KMS-11 (cell line): ENCODE results near the gene HOXB3.

Experiments used
- H2AFZ ChIP-seq: fragments of 200-600 bp; sonication (generic); 2 replicates; pipeline ENCODE4 v1.6.1; 2016; ENCODE audit warnings: antibody characterized with exemption, mixed run types, low read depth
- H3K27ac ChIP-seq: fragments of 200-600 bp; sonication (generic); 2 replicates; pipeline ENCODE4 v1.6.1; 2016; ENCODE audit warnings: mild to moderate bottlenecking, mixed run types
- H3K27me3 ChIP-seq: fragments of 200-600 bp; sonication (generic); 2 replicates; pipeline ENCODE4 v1.6.1; 2017; ENCODE audit warnings: mild to moderate bottlenecking, low read depth, mixed run types, moderate library complexity; ENCODE audit not compliant: insufficient read depth
- H3K36me3 ChIP-seq: fragments of 200-600 bp; sonication (generic); 2 replicates; pipeline ENCODE4 v1.6.1; 2017; ENCODE audit warnings: mild to moderate bottlenecking, mixed run types; ENCODE audit not compliant: insufficient read depth
- H3K4me1 ChIP-seq: fragments of 200-600 bp; sonication (generic); 2 replicates; pipeline ENCODE4 v1.6.1; 2016; ENCODE audit warnings: mild to moderate bottlenecking, low read depth, mixed run types; ENCODE audit not compliant: poor library complexity, severe bottlenecking
- H3K4me2 ChIP-seq: fragments of 200-600 bp; sonication (generic); 2 replicates; pipeline ENCODE4 v1.7.0; 2016; ENCODE audit warnings: mild to moderate bottlenecking, mixed run types
- H3K4me3 ChIP-seq: fragments of 200-600 bp; sonication (generic); IDR thresholded peaks from 2 replicates; pipeline ENCODE4 v1.6.1; 2017; ENCODE audit warnings: low read depth, low read length, mixed read lengths; ENCODE audit not compliant: insufficient read depth
- H3K79me2 ChIP-seq: fragments of 200-600 bp; sonication (generic); 2 replicates; pipeline ENCODE4 v1.6.1; 2016; ENCODE audit warnings: low read depth, mixed run types; ENCODE audit not compliant: insufficient read depth
- H3K9ac ChIP-seq: fragments of 200-600 bp; sonication (generic); 2 replicates; pipeline ENCODE4 v1.6.1; 2016; ENCODE audit warnings: mild to moderate bottlenecking, mixed run types
- H4K20me1 ChIP-seq: fragments of 200-600 bp; sonication (generic); 2 replicates; pipeline ENCODE4 v1.6.1; 2016; ENCODE audit warnings: mild to moderate bottlenecking, mixed run types; ENCODE audit not compliant: insufficient read depth
- CTCF ChIP-seq: fragments of 200-600 bp; sonication (generic); conservative IDR thresholded peaks from 2 replicates; pipeline ENCODE4 v1.6.1; 2017; ENCODE audit warnings: low read depth, mild to moderate bottlenecking, antibody characterized with exemption, low read length, moderate library complexity, mixed read lengths

HOXB3 gene

DNA sequence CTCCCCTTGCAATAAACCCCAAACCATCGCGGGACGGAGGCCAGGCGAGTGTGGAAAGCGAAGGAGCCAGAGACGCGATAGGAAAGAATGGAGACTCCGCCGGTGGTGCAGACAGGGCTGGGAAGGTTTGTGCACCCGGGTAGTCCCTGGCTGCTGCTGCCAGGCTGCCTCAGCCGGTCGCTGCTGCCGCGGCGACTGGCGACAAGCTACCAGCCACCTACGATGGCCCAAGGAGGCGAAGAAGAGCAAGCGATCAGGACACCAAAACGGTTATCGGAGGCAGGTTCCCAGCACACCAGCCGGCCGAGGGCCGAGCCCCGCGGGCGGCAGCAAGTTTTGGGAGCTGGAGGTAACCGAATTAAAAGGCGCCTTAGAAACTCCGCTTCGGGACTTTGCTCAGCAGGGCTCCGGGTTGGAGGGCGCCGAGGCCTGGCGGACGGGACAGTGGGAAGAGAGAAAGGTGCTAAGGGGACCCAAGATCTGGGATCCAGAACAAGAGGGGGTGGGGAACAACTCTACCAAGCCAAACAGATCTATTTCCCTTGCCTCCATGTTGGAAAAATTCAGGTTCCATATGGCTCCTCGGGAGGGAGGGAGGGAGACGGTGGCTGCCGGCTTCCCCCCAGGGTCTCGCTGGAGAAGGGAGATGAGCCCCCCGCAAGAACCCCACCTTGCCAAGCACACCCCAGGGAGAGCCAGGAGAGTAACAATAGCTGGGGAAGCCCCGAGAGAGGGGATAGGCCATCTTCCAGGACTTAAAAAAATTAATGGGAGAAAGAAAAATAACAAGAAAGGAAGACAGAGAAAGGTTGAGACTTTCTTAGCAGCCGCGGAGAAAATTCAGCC, 35.4 kb downstream of the HOXB3 start:
- H2AFZ ChIP-seq, result no peak overlapping the region
- H3K4me2 ChIP-seq, result no peak overlapping the region
- H3K4me1 ChIP-seq, result no peaks in the 10 kb centered on the region
- H3K27ac ChIP-seq, result no peak overlapping the region
- no peaks in the 10 kb centered on the region for H3K27me3 ChIP-seq
- no peak overlapping the region for H3K9ac ChIP-seq
- no peak for TF ChIP-seq CTCF
- H3K4me3 ChIP-seq, result no peak overlapping the region
- H4K20me1 ChIP-seq, result no peaks in the 10 kb centered on the region
- no peaks in the 10 kb centered on the region for H3K79me2 ChIP-seq
- no peaks in the 10 kb centered on the region for H3K36me3 ChIP-seq

- H3K36me3 ChIP-seq, result no peaks in the 10 kb centered on the region
- no peaks in the 10 kb centered on the region for H3K79me2 ChIP-seq
- no peak overlapping the region for H3K4me3 ChIP-seq
- no peak overlapping the region for H2AFZ ChIP-seq
- no peak overlapping the region for H3K27ac ChIP-seq
- H4K20me1 ChIP-seq, result no peaks in the 10 kb centered on the region
- no peaks in the 10 kb centered on the region for H3K4me1 ChIP-seq
- H3K4me2 ChIP-seq, result no peak overlapping the region
- TF ChIP-seq CTCF, result no peak
- H3K27me3 ChIP-seq, result no peaks in the 10 kb centered on the region
- no peak overlapping the region for H3K9ac ChIP-seq
Measured at GRCh38 chr17:48553826-48554225, 36.2 kb downstream of the HOXB3 start.

GRCh38 chr17:48553190-48553547, 36.9 kb downstream of the HOXB3 start:
- H3K79me2 ChIP-seq, result no peaks in the 10 kb centered on the region
- H3K4me2 ChIP-seq, result no peak overlapping the region
- H3K36me3 ChIP-seq, result no peaks in the 10 kb centered on the region
- no peaks in the 10 kb centered on the region for H3K27me3 ChIP-seq
- H3K4me1 ChIP-seq, result no peaks in the 10 kb centered on the region
- TF ChIP-seq CTCF, result no peak
- no peak overlapping the region for H3K27ac ChIP-seq
- H4K20me1 ChIP-seq, result no peaks in the 10 kb centered on the region
- no peak overlapping the region for H3K4me3 ChIP-seq
- no peak overlapping the region for H2AFZ ChIP-seq
- no peak overlapping the region for H3K9ac ChIP-seq

- no peak overlapping the region for H2AFZ ChIP-seq
- H3K4me3 ChIP-seq, result no peak overlapping the region
- H3K79me2 ChIP-seq, result no peaks in the 10 kb centered on the region
- H4K20me1 ChIP-seq, result no peaks in the 10 kb centered on the region
- no peak for TF ChIP-seq CTCF
- no peaks in the 10 kb centered on the region for H3K4me1 ChIP-seq
- H3K36me3 ChIP-seq, result no peaks in the 10 kb centered on the region
- H3K9ac ChIP-seq, result no peak overlapping the region
- H3K27me3 ChIP-seq, result no peaks in the 10 kb centered on the region
- no peak overlapping the region for H3K27ac ChIP-seq
- no peak overlapping the region for H3K4me2 ChIP-seq
Measured at GRCh38 chr17:48552466-48553189, 37.4 kb downstream of the HOXB3 start.
